ENCODE measurements around the gene XCL1. TPM values are rescaled to one million over a fixed set of nuclear protein-coding genes. Genes with fewer than 3 reads are reported as not detected.
"Not testable (repeated sequence)": the region's sequence is repeated elsewhere in the genome, so short reads cannot be mapped to it uniquely, and the experiment has no call there.

Gene XCL1
- total and polyA plus RNA-seq, 4 donors: 0.15 to 0.71 (median 0.36) TPM

GRCh38 chr1:168574234-168574633, 2.2 kb upstream of the XCL1 start:
- H3K36me3 ChIP-seq (ENCODE audit: control insufficient read depth in 4 of 4, insufficient read depth in 4 of 4, low read length in 4 of 4); H3K4me3 ChIP-seq; H3K27ac ChIP-seq (ENCODE audit: low read depth in 1 of 2, low read length in 1 of 2); H3K9me3 ChIP-seq (ENCODE audit: control insufficient read depth in 4 of 4, insufficient read depth in 3 of 4, low read length in 3 of 4); H3K27me3 ChIP-seq (ENCODE audit: control insufficient read depth in 3 of 3, insufficient read depth in 3 of 3, low read length in 2 of 3); H3K4me1 ChIP-seq (ENCODE audit: control insufficient read depth in 5 of 5, insufficient read depth in 5 of 5, low read length in 5 of 5); ATAC-seq (ENCODE audit: insufficient read depth, low FRiP score); H3K9ac ChIP-seq (ENCODE audit: insufficient read depth in 1 of 2, low read length in 2 of 2): not testable (repeated sequence)
- DNase-seq: peak in 2 of 3 donors; percentile 10 to 44
- 2 to 17% methylated on average over 3 of the region's 4 CpGs for WGBS, 2 donors
- TF ChIP-seq, protein P1, sequence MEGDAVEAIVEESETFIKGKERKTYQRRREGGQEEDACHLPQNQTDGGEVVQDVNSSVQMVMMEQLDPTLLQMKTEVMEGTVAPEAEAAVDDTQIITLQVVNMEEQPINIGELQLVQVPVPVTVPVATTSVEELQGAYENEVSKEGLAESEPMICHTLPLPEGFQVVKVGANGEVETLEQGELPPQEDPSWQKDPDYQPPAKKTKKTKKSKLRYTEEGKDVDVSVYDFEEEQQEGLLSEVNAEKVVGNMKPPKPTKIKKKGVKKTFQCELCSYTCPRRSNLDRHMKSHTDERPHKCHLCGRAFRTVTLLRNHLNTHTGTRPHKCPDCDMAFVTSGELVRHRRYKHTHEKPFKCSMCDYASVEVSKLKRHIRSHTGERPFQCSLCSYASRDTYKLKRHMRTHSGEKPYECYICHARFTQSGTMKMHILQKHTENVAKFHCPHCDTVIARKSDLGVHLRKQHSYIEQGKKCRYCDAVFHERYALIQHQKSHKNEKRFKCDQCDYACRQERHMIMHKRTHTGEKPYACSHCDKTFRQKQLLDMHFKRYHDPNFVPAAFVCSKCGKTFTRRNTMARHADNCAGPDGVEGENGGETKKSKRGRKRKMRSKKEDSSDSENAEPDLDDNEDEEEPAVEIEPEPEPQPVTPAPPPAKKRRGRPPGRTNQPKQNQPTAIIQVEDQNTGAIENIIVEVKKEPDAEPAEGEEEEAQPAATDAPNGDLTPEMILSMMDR (IDR thresholded peaks at IDR 0.05; ENCODE audit: control extremely low read depth, extremely low read depth): peak; percentile 24

GRCh38 chr1:168578531-168579185, 2.3 kb downstream of the XCL1 start:
- not testable (repeated sequence) for DNase-seq

DNA sequence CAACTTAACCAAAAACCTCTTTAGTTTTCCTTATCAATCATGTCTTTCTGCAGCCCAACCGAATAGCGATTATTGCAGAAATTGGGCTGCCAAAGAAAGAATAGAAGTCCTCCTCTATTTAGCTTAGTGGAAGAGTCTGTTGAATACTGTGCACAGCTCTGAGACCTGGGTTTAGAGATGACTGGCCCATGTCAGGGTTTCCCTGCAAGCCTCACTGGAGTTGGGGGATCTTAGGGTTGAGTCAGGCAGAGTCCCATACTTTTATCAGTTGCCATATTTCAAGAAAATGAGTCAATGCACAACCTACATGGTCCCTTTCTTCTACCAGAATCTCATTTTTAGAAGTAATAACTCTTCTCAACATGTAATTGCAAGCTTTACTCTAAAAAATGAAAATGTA, 3.9 kb downstream of the XCL1 start:
- not testable (repeated sequence) for H3K36me3 ChIP-seq (ENCODE audit: control insufficient read depth in 4 of 4, insufficient read depth in 4 of 4, low read length in 4 of 4); DNase-seq; H3K27me3 ChIP-seq (ENCODE audit: control insufficient read depth in 3 of 3, insufficient read depth in 3 of 3, low read length in 2 of 3); H3K27ac ChIP-seq (ENCODE audit: low read depth in 1 of 2, low read length in 1 of 2); H3K9ac ChIP-seq (ENCODE audit: insufficient read depth in 1 of 2, low read length in 2 of 2); ATAC-seq (ENCODE audit: insufficient read depth, low FRiP score); H3K4me3 ChIP-seq; H3K9me3 ChIP-seq (ENCODE audit: control insufficient read depth in 4 of 4, insufficient read depth in 3 of 4, low read length in 3 of 4); H3K4me1 ChIP-seq (ENCODE audit: control insufficient read depth in 5 of 5, insufficient read depth in 5 of 5, low read length in 5 of 5)
- 95 to 97% methylated on average over 2 of the region's 2 CpGs for WGBS, 2 donors

More at GRCh38 chr1:168578531-168579185, 2.3 kb downstream of the XCL1 start:
- not testable (repeated sequence) for H3K27ac ChIP-seq (ENCODE audit: low read depth in 1 of 2, low read length in 1 of 2); H3K36me3 ChIP-seq (ENCODE audit: control insufficient read depth in 4 of 4, insufficient read depth in 4 of 4, low read length in 4 of 4); H3K27me3 ChIP-seq (ENCODE audit: control insufficient read depth in 3 of 3, insufficient read depth in 3 of 3, low read length in 2 of 3); H3K9ac ChIP-seq (ENCODE audit: insufficient read depth in 1 of 2, low read length in 2 of 2); H3K9me3 ChIP-seq (ENCODE audit: control insufficient read depth in 4 of 4, insufficient read depth in 3 of 4, low read length in 3 of 4); H3K4me1 ChIP-seq (ENCODE audit: control insufficient read depth in 5 of 5, insufficient read depth in 5 of 5, low read length in 5 of 5); H3K4me3 ChIP-seq; ATAC-seq (ENCODE audit: insufficient read depth, low FRiP score)
- WGBS, 2 donors: 68 to 85% methylated on average over 2 of the region's 2 CpGs

- H3K4me1 ChIP-seq (ENCODE audit: control insufficient read depth in 5 of 5, insufficient read depth in 5 of 5, low read length in 5 of 5); H3K27me3 ChIP-seq (ENCODE audit: control insufficient read depth in 3 of 3, insufficient read depth in 3 of 3, low read length in 2 of 3); DNase-seq; ATAC-seq (ENCODE audit: insufficient read depth, low FRiP score); H3K27ac ChIP-seq (ENCODE audit: low read depth in 1 of 2, low read length in 1 of 2); H3K9ac ChIP-seq (ENCODE audit: insufficient read depth in 1 of 2, low read length in 2 of 2); H3K4me3 ChIP-seq; H3K36me3 ChIP-seq (ENCODE audit: control insufficient read depth in 4 of 4, insufficient read depth in 4 of 4, low read length in 4 of 4); H3K9me3 ChIP-seq (ENCODE audit: control insufficient read depth in 4 of 4, insufficient read depth in 3 of 4, low read length in 3 of 4): not testable (repeated sequence)
- 76 to 77% methylated on average over 7 of the region's 7 CpGs for WGBS, 2 donors
Measured at GRCh38 chr1:168580991-168581390, 4.6 kb downstream of the XCL1 start.

GRCh38 chr1:168581817-168582572, 5.6 kb downstream of the XCL1 start:
- Histone ChIP-seq H3K9ac (ENCODE audit: insufficient read depth in 1 of 2, low read length in 2 of 2) (no peak overlapping the region), H3K27ac (ENCODE audit: low read depth in 1 of 2, low read length in 1 of 2) (no peak overlapping the region), H3K27me3 (ENCODE audit: control insufficient read depth in 3 of 3, insufficient read depth in 3 of 3, low read length in 2 of 3) (no peaks in the 10 kb centered on the region), H3K9me3 (ENCODE audit: control insufficient read depth in 4 of 4, insufficient read depth in 3 of 4, low read length in 3 of 4) (peaks cover 0 to 2% (median 0%) of the 10 kb centered on the region in 4 donors), H3K4me3 (no peak overlapping the region), H3K36me3 (ENCODE audit: control insufficient read depth in 4 of 4, insufficient read depth in 4 of 4, low read length in 4 of 4) (no peaks in the 10 kb centered on the region), H3K4me1 (ENCODE audit: control insufficient read depth in 5 of 5, insufficient read depth in 5 of 5, low read length in 5 of 5) (peaks cover 0 to 5% (median 0%) of the 10 kb centered on the region in 5 donors)
- no peak for ATAC-seq (ENCODE audit: insufficient read depth, low FRiP score)
- 83 to 87% methylated on average over 4 of the region's 4 CpGs for WGBS, 2 donors
- TF ChIP-seq, protein P1 (IDR thresholded peaks at IDR 0.05; ENCODE audit: control extremely low read depth, extremely low read depth): no peak
- DNase-seq: no peak
